OCI-LY7 (cell line): ENCODE data around the gene LAIR2. TPM values are rescaled to one million over a fixed set of nuclear protein-coding genes. Genes with fewer than 3 reads are reported as not detected.

ENCODE experiments used
- BruUV-seq: library from RNA; stranded (reverse); fragments of 400-500 nt; replicated peaks from 2 replicates; lab custom pipeline; 2021; lab: Mats Ljungman, UMichigan
- CTCF ChIA-PET: fragments of 300-600 bp; sonication (Branson Sonifier 250); formaldehyde crosslinking; loops from one replicate; lab custom pipeline; 2022; ENCODE audit warnings: antibody characterized with exemption; ENCODE audit not compliant: unreplicated experiment; lab: Charles Lee
- POLR2A ChIA-PET: fragments of 300-600 bp; sonication (Branson Sonifier 250); formaldehyde crosslinking; loops from one replicate; lab custom pipeline; 2022; ENCODE audit warnings: antibody characterized with exemption; lab: Charles Lee
- DNase-seq: peaks from one replicate; pipeline ENCODE4 v3.0.0-alpha.2; 2015; ENCODE audit warnings: low spot score
- H2AFZ ChIP-seq: fragments of 200-600 bp; sonication (generic), shearing (Covaris generic); 2 replicates; pipeline ENCODE4 v1.6.1; 2014; ENCODE audit warnings: mild to moderate bottlenecking, antibody characterized with exemption, low read length, moderate library complexity
- H3K27ac ChIP-seq: fragments of 200-600 bp; sonication (generic); 2 replicates; pipeline ENCODE4 v1.5.1; 2014; ENCODE audit warnings: mixed run types, low read depth, mild to moderate bottlenecking, moderate library complexity, low read length, inconsistent platforms; ENCODE audit not compliant: poor library complexity, severe bottlenecking
- H3K36me3 ChIP-seq: fragments of 200-600 bp; sonication (generic); 2 replicates; pipeline ENCODE4 v1.6.1; 2014; ENCODE audit warnings: mild to moderate bottlenecking, antibody characterized with exemption, low read length, moderate library complexity, mixed read lengths; ENCODE audit not compliant: insufficient read depth
- H3K4me1 ChIP-seq: fragments of 200-600 bp; sonication (generic); 2 replicates; pipeline ENCODE4 v1.5.1; 2014; ENCODE audit warnings: mild to moderate bottlenecking, low read length; ENCODE audit not compliant: insufficient read depth, poor library complexity, severe bottlenecking
- H3K4me2 ChIP-seq: fragments of 200-600 bp; sonication (generic); 2 replicates; pipeline ENCODE4 v1.6.1; 2014; ENCODE audit warnings: mild to moderate bottlenecking, low read length
- H3K4me3 ChIP-seq: fragments of 200-600 bp; sonication (generic); 2 replicates; pipeline ENCODE4 v1.5.1; 2014; ENCODE audit warnings: mild to moderate bottlenecking, low read depth, low read length; ENCODE audit not compliant: poor library complexity, severe bottlenecking
- H3K79me2 ChIP-seq: fragments of 200-600 bp; sonication (generic); 2 replicates; pipeline ENCODE4 v1.6.1; 2016; ENCODE audit warnings: low read depth, mild to moderate bottlenecking, low read length, moderate library complexity, mixed read lengths; ENCODE audit not compliant: insufficient read depth
- H3K9me2 ChIP-seq: fragments of 200-600 bp; sonication (generic); 2 replicates; pipeline ENCODE4 v1.6.1; 2016; ENCODE audit warnings: mild to moderate bottlenecking, low read length, mixed read lengths; ENCODE audit not compliant: insufficient read depth
- H3K9me3 ChIP-seq: fragments of 200-600 bp; sonication (generic); 2 replicates; pipeline ENCODE4 v1.6.1; 2014; ENCODE audit warnings: mild to moderate bottlenecking, mixed run types, low read length, mixed read lengths
- H4K20me1 ChIP-seq: fragments of 200-600 bp; sonication (generic); 2 replicates; pipeline ENCODE4 v1.6.1; 2014; ENCODE audit warnings: mild to moderate bottlenecking, antibody characterized with exemption, low read length, moderate library complexity, mixed read lengths; ENCODE audit not compliant: insufficient read depth
- CTCF ChIP-seq: fragments of 200-600 bp; sonication (generic); conservative IDR thresholded peaks from 2 replicates; pipeline ENCODE4 v1.5.1; 2014; ENCODE audit warnings: mild to moderate bottlenecking, antibody characterized with exemption, low read length, moderate library complexity, mixed read lengths
- EZH2phosphoT487 ChIP-seq: fragments of 200-600 bp; sonication (generic); IDR thresholded peaks from 2 replicates; pipeline ENCODE4 v1.6.1; 2018; ENCODE audit warnings: low read depth, borderline replicate concordance, mild to moderate bottlenecking, mixed run types, antibody characterized with exemption, low read length, moderate library complexity, mixed read lengths
- intact Hi-C: fragments of 100-400 bp; cut with micrococcal nuclease; formaldehyde crosslinking; loops from one replicate; pipeline ENCODE4 v1.10.0; 2022; ENCODE audit not compliant: unreplicated experiment
- total RNA-seq, 2 experiments: library from RNA; depleted of rRNA in 1 of 2; stranded (reverse); fragments of >200 nt in 1 of 2; shearing (Covaris generic) in 1 of 2; gene quantifications; 2 replicates each; pipeline ENCODE4 v1.2.3, GENCODE V29; 2014 to 2022

LAIR2 gene
- total RNA-seq, 2 experiments from 2014 or later = not detected

DNA sequence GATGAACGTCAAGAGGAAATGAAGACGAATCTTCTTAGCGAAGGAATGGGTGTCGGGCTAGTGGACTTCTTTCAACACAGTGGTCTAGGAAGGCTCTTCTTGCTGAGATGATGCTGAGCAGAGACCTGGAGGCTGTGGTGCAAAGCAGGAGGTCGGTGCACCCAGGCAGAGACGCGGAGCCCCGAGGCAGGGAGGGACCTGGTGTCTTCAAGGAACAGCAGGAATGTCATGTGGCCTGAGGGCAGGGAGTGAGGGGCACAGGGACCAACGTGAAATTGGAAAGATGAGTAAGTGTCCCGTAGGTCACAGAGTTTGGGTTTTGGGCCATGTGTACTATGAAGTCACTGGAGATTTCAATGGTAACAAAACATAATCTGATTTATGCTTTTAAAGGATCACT lies 18.2 kb upstream of the LAIR2 start:
- TF ChIP-seq CTCF (no peak), EZH2phosphoT487 (no peak)
- Histone ChIP-seq H3K4me3 (no peak overlapping the region), H3K9me2 (no peaks in the 10 kb centered on the region), H3K36me3 (no peaks in the 10 kb centered on the region), H3K4me2 (no peak overlapping the region), H3K79me2 (no peaks in the 10 kb centered on the region), H3K4me1 (no peaks in the 10 kb centered on the region), H4K20me1 (no peaks in the 10 kb centered on the region; the same call in 1 of the 2 replicates), H3K9me3 (no peaks in the 10 kb centered on the region), H3K27ac (no peak overlapping the region), H2AFZ (no peak overlapping the region)
- no TSS peak for BruUV-seq
- no peak for DNase-seq
- ChIA-PET POLR2A (no interaction called here), CTCF (no interaction called here)
- intact Hi-C loops = no loop called here

DNA sequence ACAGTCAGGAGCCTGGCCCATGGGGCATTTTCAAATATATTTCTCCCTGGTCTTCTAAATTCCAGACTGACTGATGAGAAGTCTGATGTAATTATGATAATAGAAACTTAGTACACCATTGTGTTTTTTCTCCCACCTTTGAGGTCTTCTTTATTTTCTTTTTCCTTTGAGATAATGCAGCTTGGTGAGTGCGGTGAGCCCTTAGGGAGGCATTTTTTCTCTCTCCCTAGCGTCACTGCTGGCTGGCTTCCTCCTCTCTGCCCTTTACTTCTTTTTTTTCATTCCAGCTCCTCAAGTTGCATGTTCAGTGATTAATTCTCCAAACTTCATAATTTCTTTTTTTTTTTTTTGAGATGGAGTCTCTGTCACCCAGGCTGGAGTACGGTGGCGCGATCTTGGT lies 16.8 kb upstream of the LAIR2 start:
- CTCF ChIA-PET = no interaction called here
- no peak for DNase-seq
- Histone ChIP-seq H3K79me2 (no peaks in the 10 kb centered on the region), H3K4me2 (no peak overlapping the region), H4K20me1 (no peaks in the 10 kb centered on the region; the same call in 1 of the 2 replicates), H2AFZ (no peak overlapping the region), H3K9me3 (no peaks in the 10 kb centered on the region), H3K36me3 (no peaks in the 10 kb centered on the region), H3K4me1 (no peaks in the 10 kb centered on the region), H3K9me2 (no peaks in the 10 kb centered on the region), H3K4me3 (no peak overlapping the region), H3K27ac (no peak overlapping the region)
- no peak for TF ChIP-seq EZH2phosphoT487
- no peak for TF ChIP-seq CTCF
- intact Hi-C loops = no loop called here
- POLR2A ChIA-PET = no interaction called here
- BruUV-seq = no TSS peak

- no peak for DNase-seq
- intact Hi-C loops = no loop called here
- TF ChIP-seq EZH2phosphoT487 = no peak
- Histone ChIP-seq H3K27ac (no peak overlapping the region), H3K4me1 (no peaks in the 10 kb centered on the region), H3K4me2 (no peak overlapping the region), H3K9me2 (no peaks in the 10 kb centered on the region), H4K20me1 (no peaks in the 10 kb centered on the region), H3K4me3 (no peak overlapping the region), H3K36me3 (no peaks in the 10 kb centered on the region), H2AFZ (no peak overlapping the region), H3K9me3 (no peaks in the 10 kb centered on the region), H3K79me2 (no peaks in the 10 kb centered on the region)
- POLR2A ChIA-PET = interaction anchor here (0.7 kb wide), 1 partner anchor 442 kb away, joined by 3 read pairs; no protein-coding TSS in a partner anchor
- CTCF ChIA-PET = no interaction called here
- no TSS peak for BruUV-seq
Observed at GRCh38 chr19:54489341-54489740, 13.3 kb upstream of the LAIR2 start.
